PFSK-1 (cell line): ENCODE data around the gene SPATA25.

ENCODE experiments used
- FOXP2 ChIP-seq: optimal IDR thresholded peaks from 2 replicates; pipeline ENCODE3; 2011; ENCODE audit warnings: borderline replicate concordance, control low read depth, inconsistent platforms; ENCODE audit not compliant: insufficient read depth; ENCODE audit errors: extremely low read length, extremely low read depth
- POLR2AphosphoS5 ChIP-seq: IDR thresholded peaks from 2 replicates; pipeline ENCODE4 v1.6.1; 2012; ENCODE audit warnings: low read depth, mild to moderate bottlenecking, control low read depth, low read length, moderate library complexity
- REST ChIP-seq, 2 experiments: IDR thresholded peaks; 2 replicates each; pipeline versions ENCODE4 v1.6.1 to v1.8.0; 2011 to 2012; ENCODE audit warnings: low read depth in 2 of 2, low read length in 2 of 2, control low read depth in 1 of 2, inconsistent platforms in 1 of 2, mild to moderate bottlenecking in 1 of 2, moderate library complexity in 1 of 2; ENCODE audit not compliant: insufficient read depth in 1 of 2
- SIN3A ChIP-seq: IDR thresholded peaks from 2 replicates; pipeline ENCODE4 v1.6.1; 2012; ENCODE audit warnings: mild to moderate bottlenecking, low read length, moderate library complexity, borderline replicate concordance; ENCODE audit not compliant: insufficient read depth
- TAF1 ChIP-seq: IDR thresholded peaks from 2 replicates; pipeline ENCODE4 v1.6.1; 2012; ENCODE audit warnings: low read length, control low read depth, borderline replicate concordance; ENCODE audit not compliant: insufficient read depth

Gene SPATA25

GRCh38 chr20:45913116-45913515 lies 25.7 kb upstream of the SPATA25 start:
- TF ChIP-seq POLR2AphosphoS5 (no peak), REST (IDR thresholded peaks at IDR 0.05; ENCODE audit: insufficient read depth in 1 of 2, low read depth in 2 of 2, low read length in 2 of 2) (no peak), FOXP2 (no peak), TAF1 (no peak), SIN3A (no peak)

DNA sequence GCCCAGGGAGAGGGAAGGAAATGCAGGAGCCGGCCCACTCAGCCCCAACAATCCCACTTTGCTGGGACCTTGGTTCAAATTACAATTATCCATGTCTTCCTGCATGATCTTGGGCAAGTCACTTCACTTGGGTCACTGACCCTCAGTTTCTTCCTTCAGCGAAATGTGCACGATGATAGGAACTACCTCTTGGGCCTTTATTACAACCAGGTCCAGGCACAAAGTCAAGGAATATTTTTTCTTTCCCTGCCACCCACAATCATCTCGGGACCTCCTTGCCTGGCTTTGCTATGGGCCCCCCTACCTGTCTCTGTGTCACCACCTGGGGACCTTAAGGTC lies 24.9 kb upstream of the SPATA25 start:
- TF ChIP-seq FOXP2 (no peak), TAF1 (no peak), POLR2AphosphoS5 (no peak)

GRCh38 chr20:45911486-45912343 lies 24.3 kb upstream of the SPATA25 start, which contains the start of gene PLTP:
TSS of gene PLTP (minus strand) at chr20:45912155. CDS start at chr20:45911452, 703 bp downstream.
- TF ChIP-seq SIN3A (no peak), TAF1 (no peak), FOXP2 (no peak), REST (IDR thresholded peaks at IDR 0.05; ENCODE audit: insufficient read depth in 1 of 2, low read depth in 2 of 2, low read length in 2 of 2) (no peak), POLR2AphosphoS5 (no peak)

DNA sequence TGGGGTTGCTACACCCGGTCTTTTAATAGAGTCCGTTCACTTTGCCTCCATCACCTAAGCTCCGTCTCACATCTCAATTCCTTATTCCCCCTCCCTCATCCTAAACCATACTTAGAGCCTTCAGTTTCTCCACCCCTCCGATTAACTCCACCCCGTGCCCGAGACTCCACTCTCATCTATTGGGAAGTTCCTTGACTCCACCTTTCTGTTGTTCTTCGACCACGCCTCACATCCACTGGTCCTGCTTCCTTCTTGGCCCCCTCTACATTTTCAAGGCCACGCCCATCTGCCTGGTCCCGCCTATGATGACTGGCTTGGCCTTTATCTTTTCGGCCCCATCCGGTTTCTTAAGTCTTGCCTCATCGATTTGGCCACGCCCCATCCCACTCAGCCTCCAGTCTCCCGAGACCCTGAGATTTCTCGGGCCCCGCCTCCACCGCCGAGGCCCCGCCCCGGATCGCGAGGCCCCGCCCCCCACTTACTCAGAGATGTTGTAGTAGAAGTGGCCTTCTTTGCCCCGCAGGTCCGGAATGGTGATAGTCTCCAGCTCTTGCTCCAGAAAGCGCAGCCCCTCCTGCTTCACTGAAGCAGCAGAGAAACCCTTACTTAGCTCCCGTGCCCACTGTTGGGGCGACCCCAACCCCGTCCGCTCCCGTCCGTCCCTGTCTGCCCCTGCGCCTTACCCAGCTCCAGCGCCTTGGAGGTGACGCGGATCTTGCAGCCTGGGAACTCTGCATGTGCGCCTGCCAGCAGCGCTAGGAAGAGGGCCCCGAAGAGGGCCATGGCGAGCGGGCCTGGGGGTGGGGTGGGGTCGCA lies 23.5 kb upstream of the SPATA25 start:
- no peak for TF ChIP-seq REST (IDR thresholded peaks at IDR 0.05; ENCODE audit: insufficient read depth in 1 of 2, low read depth in 2 of 2, low read length in 2 of 2)
- TF ChIP-seq TAF1, result no peak
- TF ChIP-seq FOXP2, result no peak
- TF ChIP-seq POLR2AphosphoS5, result no peak

DNA sequence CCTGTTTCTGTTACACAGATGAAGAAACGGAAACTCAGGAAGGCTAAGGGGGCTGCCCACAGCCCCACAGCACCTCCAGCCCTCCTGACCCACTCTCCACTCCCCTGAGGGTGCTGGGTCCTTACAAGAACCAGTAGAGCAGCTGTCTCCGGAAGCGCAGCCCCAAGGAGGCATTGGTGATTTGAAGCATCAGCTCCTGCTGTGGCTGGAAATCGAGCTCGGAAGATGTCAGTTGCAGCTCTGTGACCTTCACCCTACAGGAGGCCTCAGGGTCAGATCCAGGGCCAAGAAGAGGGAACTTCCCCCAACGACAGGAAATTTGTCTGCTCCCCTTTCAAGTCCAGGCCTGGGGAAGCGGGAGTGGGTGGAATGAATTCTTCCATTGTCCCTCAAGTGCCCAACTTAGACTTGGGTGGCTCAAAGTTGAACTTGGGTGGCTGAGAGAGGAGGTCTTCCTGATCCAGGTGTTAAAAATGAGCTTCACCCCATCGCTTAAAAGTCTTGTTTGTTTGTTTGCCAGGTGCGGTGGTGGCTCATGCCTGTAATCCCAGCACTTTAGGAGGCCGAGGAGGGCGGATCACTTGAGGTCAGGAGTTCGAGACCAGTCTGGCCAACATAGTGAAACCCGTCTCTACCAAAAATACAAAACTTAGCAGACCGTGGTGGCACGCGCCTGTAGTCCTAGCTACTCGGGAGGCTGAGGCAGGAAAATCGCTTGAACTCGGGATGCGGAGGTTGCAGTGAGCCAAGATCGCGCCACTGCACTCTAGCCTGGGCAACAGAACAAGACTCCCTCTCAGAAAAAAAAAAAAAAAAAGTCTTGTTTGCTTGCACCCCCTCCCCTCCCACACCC lies 22.6 kb upstream of the SPATA25 start:
- TF ChIP-seq REST (IDR thresholded peaks at IDR 0.05; ENCODE audit: insufficient read depth in 1 of 2, low read depth in 2 of 2, low read length in 2 of 2), result no peak
- no peak for TF ChIP-seq SIN3A
- TF ChIP-seq TAF1, result no peak
- TF ChIP-seq POLR2AphosphoS5, result no peak
- TF ChIP-seq FOXP2, result no peak
